ENCODE data around the gene GUCA2A.

DNA sequence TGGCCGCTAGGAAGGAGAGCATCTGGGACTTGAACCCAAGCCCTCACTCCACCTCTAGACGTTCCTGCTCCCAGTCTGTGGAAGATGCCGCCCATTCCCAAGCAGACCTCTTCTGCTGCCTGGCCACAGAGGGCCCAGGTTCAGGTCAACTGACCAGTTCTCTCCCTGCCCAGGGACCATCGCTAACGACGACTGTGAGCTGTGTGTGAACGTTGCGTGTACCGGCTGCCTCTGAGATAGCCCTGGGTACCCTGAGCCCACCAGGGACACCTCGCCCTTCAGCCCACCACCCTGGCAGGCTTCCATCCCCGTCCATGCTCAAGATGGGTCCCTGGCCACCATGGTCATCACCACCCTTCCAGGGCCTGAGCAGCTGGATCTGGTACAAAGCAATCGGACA is 9.2 kb downstream of the GUCA2A start:
- TF ChIP-seq, protein P1, sequence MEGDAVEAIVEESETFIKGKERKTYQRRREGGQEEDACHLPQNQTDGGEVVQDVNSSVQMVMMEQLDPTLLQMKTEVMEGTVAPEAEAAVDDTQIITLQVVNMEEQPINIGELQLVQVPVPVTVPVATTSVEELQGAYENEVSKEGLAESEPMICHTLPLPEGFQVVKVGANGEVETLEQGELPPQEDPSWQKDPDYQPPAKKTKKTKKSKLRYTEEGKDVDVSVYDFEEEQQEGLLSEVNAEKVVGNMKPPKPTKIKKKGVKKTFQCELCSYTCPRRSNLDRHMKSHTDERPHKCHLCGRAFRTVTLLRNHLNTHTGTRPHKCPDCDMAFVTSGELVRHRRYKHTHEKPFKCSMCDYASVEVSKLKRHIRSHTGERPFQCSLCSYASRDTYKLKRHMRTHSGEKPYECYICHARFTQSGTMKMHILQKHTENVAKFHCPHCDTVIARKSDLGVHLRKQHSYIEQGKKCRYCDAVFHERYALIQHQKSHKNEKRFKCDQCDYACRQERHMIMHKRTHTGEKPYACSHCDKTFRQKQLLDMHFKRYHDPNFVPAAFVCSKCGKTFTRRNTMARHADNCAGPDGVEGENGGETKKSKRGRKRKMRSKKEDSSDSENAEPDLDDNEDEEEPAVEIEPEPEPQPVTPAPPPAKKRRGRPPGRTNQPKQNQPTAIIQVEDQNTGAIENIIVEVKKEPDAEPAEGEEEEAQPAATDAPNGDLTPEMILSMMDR (IDR thresholded peaks at IDR 0.05): no peak
- no peak for TF ChIP-seq EP300 (IDR thresholded peaks at IDR 0.05)
- TF ChIP-seq POLR2A (IDR thresholded peaks at IDR 0.05): no peak
